Hypothalamus (tissue), 51 donors: Measurements from ENCODE around the gene PRRT1B.
A peak's percentile ranks its signal among the peaks of the same experiment; 100 is the strongest.

ENCODE experiments used
- DNase-seq, 51 donors: peaks; one replicate each; lab custom pipeline; 2025; lab: John Stamatoyannopoulos, UW

The PRRT1B gene

GRCh38 chr9:131577005-131578000 is 32.0 kb downstream of the PRRT1B start:
- DNase-seq: no peak

- no peak for DNase-seq
These were observed 32.7 kb downstream of the PRRT1B start for GRCh38 chr9:131578021-131578420.

GRCh38 chr9:131578731-131579504 is 33.6 kb downstream of the PRRT1B start:
- peak in 25 of 51 donors; percentile 10 to 56 (median 32) for DNase-seq

GRCh38 chr9:131579789-131580211 is 34.5 kb downstream of the PRRT1B start:
- peak in 24 of 51 donors; percentile 14 to 62 (median 31) for DNase-seq

GRCh38 chr9:131580358-131580757 is 35.0 kb downstream of the PRRT1B start:
- DNase-seq: no peak

GRCh38 chr9:131582056-131582455 is 36.7 kb downstream of the PRRT1B start:
- no peak for DNase-seq

GRCh38 chr9:131582466-131583336 is 37.4 kb downstream of the PRRT1B start:
- DNase-seq: no peak

GRCh38 chr9:131583337-131583645 is 38.0 kb downstream of the PRRT1B start:
- DNase-seq: no peak

GRCh38 chr9:131583836-131584555 is 38.7 kb downstream of the PRRT1B start:
- DNase-seq: no peak

GRCh38 chr9:131584858-131585257 is 39.5 kb downstream of the PRRT1B start:
- DNase-seq: no peak

GRCh38 chr9:131585375-131585774 is 40.1 kb downstream of the PRRT1B start:
- peak in 4 of 51 donors; percentile 6 to 26 (median 15) for DNase-seq

GRCh38 chr9:131587331-131587730 is 42.0 kb downstream of the PRRT1B start:
- DNase-seq: no peak

GRCh38 chr9:131587906-131588305 is 42.6 kb downstream of the PRRT1B start:
- DNase-seq: no peak

- no peak for DNase-seq
These were observed 43.1 kb downstream of the PRRT1B start for GRCh38 chr9:131588396-131588795.

GRCh38 chr9:131589124-131589711 is 43.9 kb downstream of the PRRT1B start:
- no peak for DNase-seq

GRCh38 chr9:131589993-131590392 is 44.7 kb downstream of the PRRT1B start:
- no peak for DNase-seq

- peak in 2 of 51 donors; percentile 9 to 22 for DNase-seq
These were observed 45.1 kb downstream of the PRRT1B start for GRCh38 chr9:131590449-131590848.

- peak in 43 of 51 donors; percentile 11 to 79 (median 45) for DNase-seq
These were observed 45.9 kb downstream of the PRRT1B start for GRCh38 chr9:131590907-131591844.
